Duodenal mucosa (tissue), 2 donors: ENCODE results near the gene PDGFC.

Experiments used
- H3K27ac ChIP-seq: one replicate; pipeline ENCODE4 v1.7.0; 2013; ENCODE audit warnings: low read depth, low read length
- H3K27me3 ChIP-seq, 2 donors: one replicate each; pipeline ENCODE4 v1.7.0; 2013; ENCODE audit warnings: low read length in 2 of 2, control low read depth in 1 of 2; ENCODE audit not compliant: insufficient read depth in 2 of 2, control insufficient read depth in 1 of 2
- H3K36me3 ChIP-seq, 2 donors: one replicate each; pipeline ENCODE4 v1.7.0; 2013; ENCODE audit warnings: low read length in 2 of 2, control low read depth in 1 of 2; ENCODE audit not compliant: insufficient read depth in 2 of 2, control insufficient read depth in 1 of 2
- H3K4me1 ChIP-seq, 2 donors: one replicate each; pipeline ENCODE4 v1.7.0; 2013; ENCODE audit warnings: low read length in 2 of 2, control low read depth in 1 of 2; ENCODE audit not compliant: insufficient read depth in 2 of 2, control insufficient read depth in 1 of 2
- H3K4me3 ChIP-seq, 2 donors: one replicate each; pipeline ENCODE4 v1.7.0; 2013; ENCODE audit warnings: low read length in 2 of 2, low read depth in 1 of 2
- H3K9ac ChIP-seq, 2 donors: one replicate each; pipeline ENCODE4 v1.7.0; 2013; ENCODE audit warnings: low read length in 2 of 2, low read depth in 1 of 2
- H3K9me3 ChIP-seq, 2 donors: one replicate each; pipeline ENCODE4 v1.7.0; 2013; ENCODE audit warnings: low read length in 2 of 2, control low read depth in 1 of 2; ENCODE audit not compliant: control insufficient read depth in 1 of 2

The PDGFC gene

GRCh38 chr4:156971676-156972378 is at the start of gene PDGFC:
Gene PDGFC, minus strand, starts transcription at chr4:156971799. Its CDS starts 896 bp downstream, at chr4:156970903.
- Histone ChIP-seq H3K36me3 (no peaks in the 10 kb centered on the region), H3K9me3 (no peaks in the 10 kb centered on the region), H3K9ac (peak within 1 kb of the TSS; percentile 63 to 68), H3K4me3 (peak within 1 kb of the TSS; percentile 80 to 87), H3K27ac (peak within 1 kb of the TSS; percentile 77), H3K27me3 (no peaks in the 10 kb centered on the region), H3K4me1 (peaks cover 24 to 26% of the 10 kb centered on the region in 2 donors)

GRCh38 chr4:157020882-157021281 is 49.3 kb upstream of the PDGFC start:
- H3K9ac ChIP-seq: no peak overlapping the region
- no peaks in the 10 kb centered on the region for H3K4me1 ChIP-seq
- no peaks in the 10 kb centered on the region for H3K27me3 ChIP-seq
- H3K36me3 ChIP-seq: no peaks in the 10 kb centered on the region
- H3K4me3 ChIP-seq: no peak overlapping the region
- no peaks in the 10 kb centered on the region for H3K9me3 ChIP-seq
- no peak overlapping the region for H3K27ac ChIP-seq

- no peak overlapping the region for H3K27ac ChIP-seq
- no peaks in the 10 kb centered on the region for H3K4me1 ChIP-seq
- H3K9me3 ChIP-seq: no peaks in the 10 kb centered on the region
- no peaks in the 10 kb centered on the region for H3K27me3 ChIP-seq
- H3K36me3 ChIP-seq: no peaks in the 10 kb centered on the region
- H3K9ac ChIP-seq: no peak overlapping the region
- no peak overlapping the region for H3K4me3 ChIP-seq
Measured at GRCh38 chr4:157018920-157019490, 47.4 kb upstream of the PDGFC start.

- H3K9me3 ChIP-seq: no peaks in the 10 kb centered on the region
- no peaks in the 10 kb centered on the region for H3K36me3 ChIP-seq
- H3K4me1 ChIP-seq: no peaks in the 10 kb centered on the region
- H3K9ac ChIP-seq: no peak overlapping the region
- no peaks in the 10 kb centered on the region for H3K27me3 ChIP-seq
- H3K4me3 ChIP-seq: no peak overlapping the region
- no peak overlapping the region for H3K27ac ChIP-seq
Measured at GRCh38 chr4:157014621-157015591, 43.3 kb upstream of the PDGFC start.

GRCh38 chr4:157013656-157014055 is 42.1 kb upstream of the PDGFC start:
- no peaks in the 10 kb centered on the region for H3K4me1 ChIP-seq
- no peaks in the 10 kb centered on the region for H3K36me3 ChIP-seq
- H3K27me3 ChIP-seq: no peaks in the 10 kb centered on the region
- H3K9me3 ChIP-seq: no peaks in the 10 kb centered on the region
- no peak overlapping the region for H3K27ac ChIP-seq
- no peak overlapping the region for H3K9ac ChIP-seq
- H3K4me3 ChIP-seq: no peak overlapping the region

- Histone ChIP-seq H3K4me3 (no peak overlapping the region), H3K36me3 (no peaks in the 10 kb centered on the region), H3K9me3 (no peaks in the 10 kb centered on the region), H3K27ac (no peak overlapping the region), H3K27me3 (no peaks in the 10 kb centered on the region), H3K9ac (no peak overlapping the region), H3K4me1 (no peaks in the 10 kb centered on the region)
Measured at GRCh38 chr4:157012781-157013180, 41.2 kb upstream of the PDGFC start.

- no peaks in the 10 kb centered on the region for H3K4me1 ChIP-seq
- no peaks in the 10 kb centered on the region for H3K9me3 ChIP-seq
- no peak overlapping the region for H3K9ac ChIP-seq
- H3K36me3 ChIP-seq: no peaks in the 10 kb centered on the region
- no peaks in the 10 kb centered on the region for H3K27me3 ChIP-seq
- no peak overlapping the region for H3K27ac ChIP-seq
- H3K4me3 ChIP-seq: no peak overlapping the region
Measured at GRCh38 chr4:157012296-157012695, 40.7 kb upstream of the PDGFC start.

- no peaks in the 10 kb centered on the region for H3K4me1 ChIP-seq
- no peaks in the 10 kb centered on the region for H3K27me3 ChIP-seq
- no peaks in the 10 kb centered on the region for H3K9me3 ChIP-seq
- H3K27ac ChIP-seq: no peak overlapping the region
- no peaks in the 10 kb centered on the region for H3K36me3 ChIP-seq
- no peak overlapping the region for H3K9ac ChIP-seq
- no peak overlapping the region for H3K4me3 ChIP-seq
Measured at GRCh38 chr4:157010630-157011029, 39.0 kb upstream of the PDGFC start.

- H3K36me3 ChIP-seq: no peaks in the 10 kb centered on the region
- H3K4me3 ChIP-seq: no peak overlapping the region
- no peaks in the 10 kb centered on the region for H3K4me1 ChIP-seq
- no peaks in the 10 kb centered on the region for H3K27me3 ChIP-seq
- H3K9me3 ChIP-seq: no peaks in the 10 kb centered on the region
- H3K9ac ChIP-seq: no peak overlapping the region
- H3K27ac ChIP-seq: no peak overlapping the region
Measured at GRCh38 chr4:157005831-157006230, 34.2 kb upstream of the PDGFC start.

- H3K9me3 ChIP-seq: no peaks in the 10 kb centered on the region
- no peak overlapping the region for H3K9ac ChIP-seq
- no peaks in the 10 kb centered on the region for H3K36me3 ChIP-seq
- no peak overlapping the region for H3K4me3 ChIP-seq
- no peaks in the 10 kb centered on the region for H3K4me1 ChIP-seq
- no peak overlapping the region for H3K27ac ChIP-seq
- H3K27me3 ChIP-seq: no peaks in the 10 kb centered on the region
Measured at GRCh38 chr4:157005193-157005592, 33.6 kb upstream of the PDGFC start.
